Loucy (cell line): ENCODE measurements around the gene BRD3OS.

Source experiments
- H2AFZ ChIP-seq: fragments of 200-600 bp; sonication (generic); 2 replicates; pipeline ENCODE4 v1.6.0; 2016; ENCODE audit warnings: antibody characterized with exemption, mild to moderate bottlenecking, low read length, moderate library complexity
- H3F3A ChIP-seq: fragments of 200-600 bp; 2 replicates; pipeline ENCODE4 v1.6.0; 2016; ENCODE audit warnings: antibody characterized with exemption, low read depth, mild to moderate bottlenecking
- H3K27me3 ChIP-seq: fragments of 200-600 bp; sonication (generic); 2 replicates; pipeline ENCODE4 v1.6.1; 2014; ENCODE audit warnings: low read length, mild to moderate bottlenecking; ENCODE audit not compliant: insufficient read depth, poor library complexity, severe bottlenecking
- H3K36me3 ChIP-seq: fragments of 200-600 bp; sonication (generic); 2 replicates; pipeline ENCODE4 v1.6.1; 2016; ENCODE audit warnings: low read length; ENCODE audit not compliant: insufficient read depth
- H3K4me1 ChIP-seq: fragments of 200-600 bp; sonication (generic); 2 replicates; pipeline ENCODE4 v1.5.1; 2014; ENCODE audit warnings: low read length, mild to moderate bottlenecking; ENCODE audit not compliant: insufficient read depth, poor library complexity, severe bottlenecking
- H3K4me2 ChIP-seq: fragments of 200-600 bp; sonication (generic); 2 replicates; pipeline ENCODE4 v1.6.0; 2014; ENCODE audit warnings: antibody characterized with exemption, low read length, low read depth, mild to moderate bottlenecking; ENCODE audit not compliant: poor library complexity, severe bottlenecking
- H3K4me3 ChIP-seq: fragments of 200-600 bp; sonication (generic); 2 replicates; pipeline ENCODE4 v1.5.1; 2014; ENCODE audit warnings: low read length, mild to moderate bottlenecking, mixed read lengths; ENCODE audit not compliant: poor library complexity, severe bottlenecking
- H3K79me2 ChIP-seq: fragments of 200-600 bp; sonication (generic); 2 replicates; pipeline ENCODE4 v1.6.1; 2014; ENCODE audit warnings: low read length; ENCODE audit not compliant: insufficient read depth
- H3K9ac ChIP-seq: fragments of 200-600 bp; sonication (generic); 2 replicates; pipeline ENCODE4 v1.6.0; 2014; ENCODE audit warnings: mild to moderate bottlenecking, low read depth, low read length, moderate library complexity; ENCODE audit not compliant: poor library complexity, severe bottlenecking
- H3K9me2 ChIP-seq: fragments of 200-600 bp; sonication (generic); replicated peaks from 2 replicates; pipeline ENCODE4 v1.6.1; 2016; ENCODE audit warnings: low read depth, low read length, mixed read lengths
- H3K9me3 ChIP-seq: fragments of 200-600 bp; sonication (generic); 2 replicates; pipeline ENCODE4 v1.6.1; 2014; ENCODE audit warnings: mild to moderate bottlenecking, antibody characterized with exemption, low read length, low read depth; ENCODE audit not compliant: insufficient read depth
- H4K20me1 ChIP-seq: fragments of 200-600 bp; sonication (generic); 2 replicates; pipeline ENCODE4 v1.6.0; 2014; ENCODE audit warnings: antibody characterized with exemption, low read length, mild to moderate bottlenecking; ENCODE audit not compliant: insufficient read depth, poor library complexity, severe bottlenecking
- EZH2phosphoT487 ChIP-seq: fragments of 200-600 bp; IDR thresholded peaks from 2 replicates; pipeline ENCODE4 v1.6.1; 2018; ENCODE audit warnings: antibody characterized with exemption, mild to moderate bottlenecking, moderate library complexity, borderline replicate concordance
- TF ChIP-seq, protein P1 (sequence below): fragments of 200-600 bp; sonication (generic); conservative IDR thresholded peaks from 2 replicates; pipeline ENCODE4 v1.5.1; 2014; ENCODE audit warnings: mild to moderate bottlenecking, antibody characterized with exemption, low read length

Gene BRD3OS

DNA sequence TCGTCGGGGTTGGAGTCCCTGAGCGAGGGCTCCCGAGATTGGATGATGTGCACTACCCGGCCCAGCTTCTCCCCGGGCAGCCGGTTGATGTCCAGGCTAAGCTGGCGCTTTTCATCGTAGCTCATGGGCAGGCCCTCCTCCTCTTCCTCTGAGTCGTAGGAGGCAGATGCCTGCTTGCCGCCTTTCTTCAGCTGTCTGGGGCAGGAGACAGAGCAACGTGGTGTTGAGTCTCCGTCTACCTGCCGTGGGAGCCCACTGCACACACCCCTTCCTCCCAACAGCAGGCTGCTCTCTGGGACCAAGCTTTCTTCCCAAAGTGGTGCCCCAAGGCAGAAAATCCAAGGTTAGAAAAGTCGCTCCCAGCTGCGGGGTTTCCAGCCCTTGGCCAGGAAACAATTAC is 10.8 kb downstream of the BRD3OS start:
- H4K20me1 ChIP-seq = no peaks in the 10 kb centered on the region
- peaks cover 86% of the 10 kb centered on the region; the same call in 1 of the 2 replicates for H3K36me3 ChIP-seq
- H3K9me3 ChIP-seq = no peaks in the 10 kb centered on the region
- no peak overlapping the region for H3K9ac ChIP-seq
- H3K27me3 ChIP-seq = no peaks in the 10 kb centered on the region
- H3F3A ChIP-seq = no peaks in the 10 kb centered on the region
- no peaks in the 10 kb centered on the region for H3K79me2 ChIP-seq
- TF ChIP-seq, protein P1, sequence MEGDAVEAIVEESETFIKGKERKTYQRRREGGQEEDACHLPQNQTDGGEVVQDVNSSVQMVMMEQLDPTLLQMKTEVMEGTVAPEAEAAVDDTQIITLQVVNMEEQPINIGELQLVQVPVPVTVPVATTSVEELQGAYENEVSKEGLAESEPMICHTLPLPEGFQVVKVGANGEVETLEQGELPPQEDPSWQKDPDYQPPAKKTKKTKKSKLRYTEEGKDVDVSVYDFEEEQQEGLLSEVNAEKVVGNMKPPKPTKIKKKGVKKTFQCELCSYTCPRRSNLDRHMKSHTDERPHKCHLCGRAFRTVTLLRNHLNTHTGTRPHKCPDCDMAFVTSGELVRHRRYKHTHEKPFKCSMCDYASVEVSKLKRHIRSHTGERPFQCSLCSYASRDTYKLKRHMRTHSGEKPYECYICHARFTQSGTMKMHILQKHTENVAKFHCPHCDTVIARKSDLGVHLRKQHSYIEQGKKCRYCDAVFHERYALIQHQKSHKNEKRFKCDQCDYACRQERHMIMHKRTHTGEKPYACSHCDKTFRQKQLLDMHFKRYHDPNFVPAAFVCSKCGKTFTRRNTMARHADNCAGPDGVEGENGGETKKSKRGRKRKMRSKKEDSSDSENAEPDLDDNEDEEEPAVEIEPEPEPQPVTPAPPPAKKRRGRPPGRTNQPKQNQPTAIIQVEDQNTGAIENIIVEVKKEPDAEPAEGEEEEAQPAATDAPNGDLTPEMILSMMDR = no peak
- TF ChIP-seq EZH2phosphoT487 = no peak
- H3K4me2 ChIP-seq = no peak overlapping the region
- H3K4me3 ChIP-seq = no peak overlapping the region
- H2AFZ ChIP-seq = no peak overlapping the region
- H3K4me1 ChIP-seq = no peaks in the 10 kb centered on the region
- H3K9me2 ChIP-seq = no peaks in the 10 kb centered on the region

DNA sequence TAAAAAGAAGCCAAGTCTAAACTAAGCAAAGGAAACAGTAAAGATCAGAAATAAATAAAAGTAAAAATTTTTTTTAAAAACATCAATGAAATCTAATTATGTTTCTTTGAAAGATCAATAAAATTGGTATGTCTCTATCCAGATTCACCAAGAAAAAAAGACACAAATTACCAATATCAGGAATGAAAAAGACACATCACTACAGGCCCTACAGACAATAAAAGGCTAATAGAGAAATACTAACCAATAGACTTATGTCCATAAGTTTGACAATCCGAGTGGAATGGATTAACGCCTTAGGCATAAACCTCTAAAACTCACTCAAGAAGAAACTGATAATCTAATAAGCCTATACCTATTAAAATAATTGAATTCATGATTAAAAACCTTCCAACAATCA is 12.4 kb downstream of the BRD3OS start:
- no peaks in the 10 kb centered on the region for H3K79me2 ChIP-seq
- no peak overlapping the region for H3K9ac ChIP-seq
- H4K20me1 ChIP-seq = no peaks in the 10 kb centered on the region
- H3K9me2 ChIP-seq = no peaks in the 10 kb centered on the region
- no peak for TF ChIP-seq EZH2phosphoT487
- TF ChIP-seq, protein P1 = no peak
- no peak overlapping the region for H2AFZ ChIP-seq
- H3K4me1 ChIP-seq = no peaks in the 10 kb centered on the region
- no peak overlapping the region for H3K4me2 ChIP-seq
- H3K4me3 ChIP-seq = no peak overlapping the region
- H3F3A ChIP-seq = no peaks in the 10 kb centered on the region
- no peaks in the 10 kb centered on the region for H3K27me3 ChIP-seq
- no peaks in the 10 kb centered on the region for H3K9me3 ChIP-seq
- H3K36me3 ChIP-seq = peaks cover 86% of the 10 kb centered on the region; the same call in 1 of the 2 replicates

DNA sequence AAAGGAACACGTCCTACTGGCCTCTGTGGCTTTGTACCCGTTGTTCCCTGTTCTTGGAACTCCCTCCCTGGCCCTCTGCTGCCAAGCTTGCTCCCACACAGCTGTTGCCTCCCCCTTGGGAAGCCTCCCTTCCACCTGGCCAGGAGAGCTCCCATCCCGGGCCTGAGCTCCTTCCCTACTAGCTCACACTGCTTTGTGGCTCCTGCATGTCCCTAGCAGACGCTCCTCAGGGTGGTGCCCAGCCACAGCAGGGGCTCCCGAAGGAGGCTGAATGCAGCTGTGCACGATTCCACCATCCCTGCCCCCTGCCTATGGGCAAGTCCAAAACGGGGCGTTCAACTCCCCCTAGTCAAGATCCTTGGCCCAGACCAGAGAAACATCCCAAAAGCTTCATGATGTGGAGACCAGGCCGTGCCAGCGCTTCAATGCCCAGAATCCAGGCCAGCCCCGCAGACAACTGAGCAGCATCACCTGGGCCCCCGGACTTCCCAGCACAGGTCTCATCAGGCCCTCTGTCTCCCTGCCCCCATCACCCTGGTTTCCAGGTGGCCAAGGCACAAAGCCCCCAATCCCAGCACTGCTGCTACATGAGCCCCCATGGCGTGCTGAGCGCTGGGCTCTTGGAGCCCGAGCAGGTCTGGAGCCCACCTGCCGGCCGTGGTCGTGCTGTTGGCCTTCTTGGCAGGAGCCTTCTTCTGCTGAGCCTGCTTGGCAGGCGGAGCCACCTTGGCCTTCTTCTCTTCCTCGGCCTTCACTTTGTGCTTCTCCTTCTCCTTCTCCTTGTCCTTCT is 14.3 kb downstream of the BRD3OS start:
- no peak overlapping the region for H3K4me2 ChIP-seq
- no peaks in the 10 kb centered on the region for H3K9me3 ChIP-seq
- TF ChIP-seq, protein P1 = no peak
- no peak for TF ChIP-seq EZH2phosphoT487
- H3K36me3 ChIP-seq = peaks cover 82% of the 10 kb centered on the region; the same call in 1 of the 2 replicates
- peaks cover under 1% of the 10 kb centered on the region for H4K20me1 ChIP-seq
- H3K4me1 ChIP-seq = no peaks in the 10 kb centered on the region
- no peaks in the 10 kb centered on the region for H3K79me2 ChIP-seq
- no peaks in the 10 kb centered on the region for H3F3A ChIP-seq
- H3K9ac ChIP-seq = no peak overlapping the region
- H3K9me2 ChIP-seq = no peaks in the 10 kb centered on the region
- H3K4me3 ChIP-seq = no peak overlapping the region
- H2AFZ ChIP-seq = no peak overlapping the region
- H3K27me3 ChIP-seq = no peaks in the 10 kb centered on the region
